ENCODE measurements around the gene DCLRE1C. TPM values are rescaled to one million over a fixed set of nuclear protein-coding genes. Genes with fewer than 3 reads are reported as not detected.

Gene DCLRE1C
- total and polyA plus RNA-seq, 9 of the 15 experiments (the other 6 are each of a cell fraction or from before 2014, with no cell fraction given) = 8.8 to 22.2 (median 13.9) TPM

DNA sequence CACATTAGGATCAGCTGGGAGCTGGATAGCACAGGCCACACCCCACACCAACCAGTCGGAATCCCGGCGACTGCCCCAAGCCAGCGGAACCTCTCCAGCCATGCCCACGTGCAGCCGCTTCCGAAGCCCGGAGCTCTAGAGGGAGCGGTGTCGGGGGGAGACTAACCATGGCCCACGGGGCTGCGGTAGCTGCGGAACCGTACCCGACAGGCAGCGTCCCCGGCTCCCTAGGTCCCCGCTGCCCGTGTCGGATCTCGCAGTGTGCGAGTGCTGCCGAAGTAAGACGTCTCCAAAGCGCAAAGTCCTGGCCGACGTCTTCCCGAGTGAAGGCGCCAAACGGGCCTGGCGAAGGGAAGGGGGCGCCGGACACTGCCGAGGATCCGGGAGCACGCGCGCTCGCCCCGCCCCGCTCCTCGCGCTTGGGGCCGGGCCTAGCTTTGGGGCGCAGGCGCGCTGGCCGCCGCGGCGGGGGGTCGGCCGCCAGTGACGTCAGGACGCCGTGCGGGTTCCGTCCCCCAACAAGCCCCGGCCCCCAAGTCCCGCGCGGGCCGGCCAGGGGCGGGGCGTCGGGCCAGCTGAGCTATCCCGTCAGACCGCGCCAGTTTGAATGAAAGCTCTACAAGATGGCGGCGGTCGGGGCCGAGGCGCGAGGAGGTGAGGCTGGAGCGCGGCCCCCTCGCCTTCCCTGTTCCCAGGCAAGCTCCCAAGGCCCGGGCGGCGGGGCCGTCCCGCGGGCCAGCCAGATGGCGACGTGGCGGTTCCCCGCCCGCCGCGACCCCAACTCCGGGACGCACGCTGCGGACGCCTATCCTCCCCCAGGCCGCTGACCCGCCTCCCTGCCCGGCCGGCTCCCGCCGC, 75.4 kb downstream of the DCLRE1C start, which contains the start of gene SUV39H2 (continued):
- TF ChIP-seq, protein P1, sequence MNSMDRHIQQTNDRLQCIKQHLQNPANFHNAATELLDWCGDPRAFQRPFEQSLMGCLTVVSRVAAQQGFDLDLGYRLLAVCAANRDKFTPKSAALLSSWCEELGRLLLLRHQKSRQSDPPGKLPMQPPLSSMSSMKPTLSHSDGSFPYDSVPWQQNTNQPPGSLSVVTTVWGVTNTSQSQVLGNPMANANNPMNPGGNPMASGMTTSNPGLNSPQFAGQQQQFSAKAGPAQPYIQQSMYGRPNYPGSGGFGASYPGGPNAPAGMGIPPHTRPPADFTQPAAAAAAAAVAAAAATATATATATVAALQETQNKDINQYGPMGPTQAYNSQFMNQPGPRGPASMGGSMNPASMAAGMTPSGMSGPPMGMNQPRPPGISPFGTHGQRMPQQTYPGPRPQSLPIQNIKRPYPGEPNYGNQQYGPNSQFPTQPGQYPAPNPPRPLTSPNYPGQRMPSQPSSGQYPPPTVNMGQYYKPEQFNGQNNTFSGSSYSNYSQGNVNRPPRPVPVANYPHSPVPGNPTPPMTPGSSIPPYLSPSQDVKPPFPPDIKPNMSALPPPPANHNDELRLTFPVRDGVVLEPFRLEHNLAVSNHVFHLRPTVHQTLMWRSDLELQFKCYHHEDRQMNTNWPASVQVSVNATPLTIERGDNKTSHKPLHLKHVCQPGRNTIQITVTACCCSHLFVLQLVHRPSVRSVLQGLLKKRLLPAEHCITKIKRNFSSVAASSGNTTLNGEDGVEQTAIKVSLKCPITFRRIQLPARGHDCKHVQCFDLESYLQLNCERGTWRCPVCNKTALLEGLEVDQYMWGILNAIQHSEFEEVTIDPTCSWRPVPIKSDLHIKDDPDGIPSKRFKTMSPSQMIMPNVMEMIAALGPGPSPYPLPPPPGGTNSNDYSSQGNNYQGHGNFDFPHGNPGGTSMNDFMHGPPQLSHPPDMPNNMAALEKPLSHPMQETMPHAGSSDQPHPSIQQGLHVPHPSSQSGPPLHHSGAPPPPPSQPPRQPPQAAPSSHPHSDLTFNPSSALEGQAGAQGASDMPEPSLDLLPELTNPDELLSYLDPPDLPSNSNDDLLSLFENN (IDR thresholded peaks at IDR 0.05; ENCODE audit: low read depth in 2 of 2, low read length in 2 of 2) = no peak
- TF ChIP-seq SNRNP70 (optimal IDR thresholded peaks at IDR 0.05; ENCODE audit: low read depth, low read length) (no peak), CREBBP (IDR thresholded peaks at IDR 0.05; ENCODE audit: low read depth, low read length) (no peak), SMARCA4 (IDR thresholded peaks at IDR 0.05) (no peak), ZNF76 (CRISPR knock-in tag; IDR thresholded peaks at IDR 0.05; ENCODE audit: borderline replicate concordance) (peak; percentile 33; the same call in 1 of the 2 replicates), PHTF2 (CRISPR knock-in tag; IDR thresholded peaks at IDR 0.05) (no peak), TBP (optimal IDR thresholded peaks at IDR 0.05; ENCODE audit: low read depth, low read length) (peak; percentile 67), HMG20B (CRISPR knock-in tag; IDR thresholded peaks at IDR 0.05) (no peak), NFIX (CRISPR knock-in tag; IDR thresholded peaks at IDR 0.05; ENCODE audit: low read depth) (no peak), ZNF274 (IDR thresholded peaks at IDR 0.05; ENCODE audit: borderline replicate concordance, low read depth, low read length) (no peak)
- TF ChIP-seq, protein P2, sequence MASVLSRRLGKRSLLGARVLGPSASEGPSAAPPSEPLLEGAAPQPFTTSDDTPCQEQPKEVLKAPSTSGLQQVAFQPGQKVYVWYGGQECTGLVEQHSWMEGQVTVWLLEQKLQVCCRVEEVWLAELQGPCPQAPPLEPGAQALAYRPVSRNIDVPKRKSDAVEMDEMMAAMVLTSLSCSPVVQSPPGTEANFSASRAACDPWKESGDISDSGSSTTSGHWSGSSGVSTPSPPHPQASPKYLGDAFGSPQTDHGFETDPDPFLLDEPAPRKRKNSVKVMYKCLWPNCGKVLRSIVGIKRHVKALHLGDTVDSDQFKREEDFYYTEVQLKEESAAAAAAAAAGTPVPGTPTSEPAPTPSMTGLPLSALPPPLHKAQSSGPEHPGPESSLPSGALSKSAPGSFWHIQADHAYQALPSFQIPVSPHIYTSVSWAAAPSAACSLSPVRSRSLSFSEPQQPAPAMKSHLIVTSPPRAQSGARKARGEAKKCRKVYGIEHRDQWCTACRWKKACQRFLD (CRISPR knock-in tag; IDR thresholded peaks at IDR 0.05) = no peak
- TF ChIP-seq, protein P3, sequence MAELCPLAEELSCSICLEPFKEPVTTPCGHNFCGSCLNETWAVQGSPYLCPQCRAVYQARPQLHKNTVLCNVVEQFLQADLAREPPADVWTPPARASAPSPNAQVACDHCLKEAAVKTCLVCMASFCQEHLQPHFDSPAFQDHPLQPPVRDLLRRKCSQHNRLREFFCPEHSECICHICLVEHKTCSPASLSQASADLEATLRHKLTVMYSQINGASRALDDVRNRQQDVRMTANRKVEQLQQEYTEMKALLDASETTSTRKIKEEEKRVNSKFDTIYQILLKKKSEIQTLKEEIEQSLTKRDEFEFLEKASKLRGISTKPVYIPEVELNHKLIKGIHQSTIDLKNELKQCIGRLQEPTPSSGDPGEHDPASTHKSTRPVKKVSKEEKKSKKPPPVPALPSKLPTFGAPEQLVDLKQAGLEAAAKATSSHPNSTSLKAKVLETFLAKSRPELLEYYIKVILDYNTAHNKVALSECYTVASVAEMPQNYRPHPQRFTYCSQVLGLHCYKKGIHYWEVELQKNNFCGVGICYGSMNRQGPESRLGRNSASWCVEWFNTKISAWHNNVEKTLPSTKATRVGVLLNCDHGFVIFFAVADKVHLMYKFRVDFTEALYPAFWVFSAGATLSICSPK (IDR thresholded peaks at IDR 0.05; ENCODE audit: borderline replicate concordance) = no peak
- TF ChIP-seq, protein P4, sequence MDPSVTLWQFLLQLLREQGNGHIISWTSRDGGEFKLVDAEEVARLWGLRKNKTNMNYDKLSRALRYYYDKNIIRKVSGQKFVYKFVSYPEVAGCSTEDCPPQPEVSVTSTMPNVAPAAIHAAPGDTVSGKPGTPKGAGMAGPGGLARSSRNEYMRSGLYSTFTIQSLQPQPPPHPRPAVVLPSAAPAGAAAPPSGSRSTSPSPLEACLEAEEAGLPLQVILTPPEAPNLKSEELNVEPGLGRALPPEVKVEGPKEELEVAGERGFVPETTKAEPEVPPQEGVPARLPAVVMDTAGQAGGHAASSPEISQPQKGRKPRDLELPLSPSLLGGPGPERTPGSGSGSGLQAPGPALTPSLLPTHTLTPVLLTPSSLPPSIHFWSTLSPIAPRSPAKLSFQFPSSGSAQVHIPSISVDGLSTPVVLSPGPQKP (CRISPR knock-in tag; IDR thresholded peaks at IDR 0.05) = no peak
- TF ChIP-seq, protein P5, sequence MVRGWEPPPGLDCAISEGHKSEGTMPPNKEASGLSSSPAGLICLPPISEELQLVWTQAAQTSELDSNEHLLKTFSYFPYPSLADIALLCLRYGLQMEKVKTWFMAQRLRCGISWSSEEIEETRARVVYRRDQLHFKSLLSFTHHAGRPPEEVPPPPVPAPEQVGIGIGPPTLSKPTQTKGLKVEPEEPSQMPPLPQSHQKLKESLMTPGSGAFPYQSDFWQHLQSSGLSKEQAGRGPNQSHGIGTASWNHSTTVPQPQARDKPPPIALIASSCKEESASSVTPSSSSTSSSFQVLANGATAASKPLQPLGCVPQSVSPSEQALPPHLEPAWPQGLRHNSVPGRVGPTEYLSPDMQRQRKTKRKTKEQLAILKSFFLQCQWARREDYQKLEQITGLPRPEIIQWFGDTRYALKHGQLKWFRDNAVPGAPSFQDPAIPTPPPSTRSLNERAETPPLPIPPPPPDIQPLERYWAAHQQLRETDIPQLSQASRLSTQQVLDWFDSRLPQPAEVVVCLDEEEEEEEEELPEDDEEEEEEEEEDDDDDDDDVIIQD (CRISPR knock-in tag; IDR thresholded peaks at IDR 0.05) = no peak
